GM11168 (cell line): ENCODE data around the gene CBFA2T2.
"Not testable (repeated sequence)": the region's sequence is repeated elsewhere in the genome, so short reads cannot be mapped to it uniquely, and the experiment has no call there.

ENCODE experiments used
- in situ Hi-C: fragments of 300-500 bp; cut with MboI; formaldehyde crosslinking; loops from one replicate; pipeline ENCODE4 v1.12.0; 2022; ENCODE audit warnings: low sequenced_read_pairs; ENCODE audit not compliant: unreplicated experiment

CBFA2T2 gene

GRCh38 chr20:33470457-33470856 lies 19.4 kb upstream of the CBFA2T2 start:
- in situ Hi-C loops: no loop called here

GRCh38 chr20:33470866-33471265 lies 19.0 kb upstream of the CBFA2T2 start:
- in situ Hi-C loops: no loop called here

GRCh38 chr20:33472868-33473435 lies 16.9 kb upstream of the CBFA2T2 start:
- in situ Hi-C loops: no loop called here

GRCh38 chr20:33474097-33474873 lies 15.6 kb upstream of the CBFA2T2 start:
- in situ Hi-C loops: no loop called here

- in situ Hi-C loops: no loop called here
Observed at GRCh38 chr20:33474963-33475362, 14.9 kb upstream of the CBFA2T2 start.

GRCh38 chr20:33475381-33476152 lies 14.3 kb upstream of the CBFA2T2 start:
- in situ Hi-C loops: no loop called here

GRCh38 chr20:33477386-33478234 lies 12.3 kb upstream of the CBFA2T2 start:
- in situ Hi-C loops: no loop called here

- in situ Hi-C loops: no loop called here
Observed at GRCh38 chr20:33480048-33480447, 9.8 kb upstream of the CBFA2T2 start.

- in situ Hi-C loops: no loop called here
Observed at GRCh38 chr20:33481431-33481941, 8.4 kb upstream of the CBFA2T2 start.

- in situ Hi-C loops: no loop called here
Observed at GRCh38 chr20:33482581-33482980, 7.3 kb upstream of the CBFA2T2 start.

GRCh38 chr20:33483186-33483585 lies 6.7 kb upstream of the CBFA2T2 start:
- in situ Hi-C loops: not testable (repeated sequence)

GRCh38 chr20:33488201-33488600 lies 1.7 kb upstream of the CBFA2T2 start:
- in situ Hi-C loops: no loop called here

GRCh38 chr20:33488661-33489494 lies 1.0 kb upstream of the CBFA2T2 start:
- in situ Hi-C loops: not testable (repeated sequence)

- in situ Hi-C loops: no loop called here
Observed at GRCh38 chr20:33489495-33490022, 337 bp upstream of the CBFA2T2 start.

GRCh38 chr20:33490934-33491656 lies 1.2 kb downstream of the CBFA2T2 start:
- in situ Hi-C loops: no loop called here

- in situ Hi-C loops: no loop called here
Observed at GRCh38 chr20:33493076-33493766, 3.3 kb downstream of the CBFA2T2 start.

- in situ Hi-C loops: not testable (repeated sequence)
Observed at GRCh38 chr20:33496776-33497175, 6.9 kb downstream of the CBFA2T2 start.

GRCh38 chr20:33499355-33499754 lies 9.5 kb downstream of the CBFA2T2 start:
- in situ Hi-C loops: no loop called here
